ENCODE results near the gene LPP. TPM values are rescaled to one million over a fixed set of nuclear protein-coding genes. Genes with fewer than 3 reads are reported as not detected.

LPP gene
- total RNA-seq, 4 donors from 2014 or later = 183 to 293 (median 242) TPM

DNA sequence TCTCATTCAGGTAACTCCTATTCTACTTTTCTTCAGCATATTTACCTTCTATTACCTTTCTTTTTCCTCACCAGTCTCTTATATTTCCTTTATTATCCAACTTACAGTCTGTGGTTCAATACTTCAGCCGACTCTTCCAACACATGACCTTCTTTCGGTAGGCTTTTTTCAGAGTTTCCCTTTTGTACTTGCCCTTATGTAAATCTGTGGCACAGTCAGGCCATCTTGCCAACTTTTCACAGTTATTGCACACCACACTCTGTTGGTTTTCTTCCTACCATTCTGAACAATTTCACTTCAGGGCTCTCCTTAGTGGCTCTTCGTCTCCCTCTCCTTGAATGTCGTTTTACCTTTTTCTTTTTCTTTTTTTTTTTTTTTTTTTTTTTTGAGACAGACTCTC lies 427.8 kb downstream of the LPP start:
- no peak overlapping the region for H3K4me3 ChIP-seq
- H3K4me1 ChIP-seq = peaks cover 0 to 75% (median 30%) of the 10 kb centered on the region in 4 donors
- H3K9me3 ChIP-seq = no peaks in the 10 kb centered on the region
- no peaks in the 10 kb centered on the region for H3K36me3 ChIP-seq
- DNase-seq (ENCODE audit: low spot score in 2 of 2) = no peak
- TF ChIP-seq, protein P1, sequence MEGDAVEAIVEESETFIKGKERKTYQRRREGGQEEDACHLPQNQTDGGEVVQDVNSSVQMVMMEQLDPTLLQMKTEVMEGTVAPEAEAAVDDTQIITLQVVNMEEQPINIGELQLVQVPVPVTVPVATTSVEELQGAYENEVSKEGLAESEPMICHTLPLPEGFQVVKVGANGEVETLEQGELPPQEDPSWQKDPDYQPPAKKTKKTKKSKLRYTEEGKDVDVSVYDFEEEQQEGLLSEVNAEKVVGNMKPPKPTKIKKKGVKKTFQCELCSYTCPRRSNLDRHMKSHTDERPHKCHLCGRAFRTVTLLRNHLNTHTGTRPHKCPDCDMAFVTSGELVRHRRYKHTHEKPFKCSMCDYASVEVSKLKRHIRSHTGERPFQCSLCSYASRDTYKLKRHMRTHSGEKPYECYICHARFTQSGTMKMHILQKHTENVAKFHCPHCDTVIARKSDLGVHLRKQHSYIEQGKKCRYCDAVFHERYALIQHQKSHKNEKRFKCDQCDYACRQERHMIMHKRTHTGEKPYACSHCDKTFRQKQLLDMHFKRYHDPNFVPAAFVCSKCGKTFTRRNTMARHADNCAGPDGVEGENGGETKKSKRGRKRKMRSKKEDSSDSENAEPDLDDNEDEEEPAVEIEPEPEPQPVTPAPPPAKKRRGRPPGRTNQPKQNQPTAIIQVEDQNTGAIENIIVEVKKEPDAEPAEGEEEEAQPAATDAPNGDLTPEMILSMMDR (IDR thresholded peaks at IDR 0.05) = no peak
- no peak for TF ChIP-seq EP300 (IDR thresholded peaks at IDR 0.05)
- TF ChIP-seq POLR2A (IDR thresholded peaks at IDR 0.05) = no peak
- no peak overlapping the region for H3K27ac ChIP-seq
- WGBS, 2 donors = 64 to 77% methylated on average over 4 of the region's 4 CpGs
- no peaks in the 10 kb centered on the region for H3K27me3 ChIP-seq

DNA sequence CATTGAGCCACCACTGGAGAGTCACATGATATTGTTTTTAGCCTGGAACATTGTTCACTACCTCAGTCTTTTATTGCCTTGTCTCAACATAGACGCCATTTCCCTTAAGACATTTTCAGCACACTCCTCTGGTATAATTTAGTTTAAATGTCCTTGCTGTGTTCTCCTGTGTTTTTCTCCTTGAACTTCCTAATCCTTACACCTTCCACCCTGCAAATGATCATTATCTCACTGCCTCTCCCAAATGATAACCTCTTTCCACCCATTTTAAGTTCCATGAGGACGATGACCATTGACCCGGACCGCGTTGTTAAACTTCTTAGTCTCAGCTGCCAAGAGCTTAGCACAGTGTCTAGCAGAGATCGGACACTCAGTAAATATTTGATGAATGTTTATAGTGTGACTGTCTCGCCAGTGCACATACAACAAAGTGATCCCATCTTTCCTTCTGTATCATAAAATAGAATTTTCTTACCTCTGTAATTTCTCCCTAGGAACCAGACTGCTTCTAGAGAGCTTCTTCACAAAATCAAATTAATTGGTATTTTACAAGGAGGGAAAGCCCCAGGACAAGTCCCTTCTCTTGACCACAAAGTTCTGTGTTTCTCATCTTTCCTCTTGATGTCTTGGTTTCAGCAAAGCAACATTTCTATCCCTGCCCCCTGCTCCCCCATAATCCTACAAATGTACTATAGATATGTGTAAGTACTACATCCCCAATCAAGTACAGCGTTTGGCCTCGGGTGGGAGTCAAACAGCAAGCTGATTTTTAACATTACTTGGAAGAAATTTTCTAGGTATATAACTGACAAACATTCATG lies 429.6 kb downstream of the LPP start:
- TF ChIP-seq, protein P1 (IDR thresholded peaks at IDR 0.05) = no peak
- no peak for TF ChIP-seq EP300 (IDR thresholded peaks at IDR 0.05)
- no peak for TF ChIP-seq POLR2A (IDR thresholded peaks at IDR 0.05)
- DNase-seq (ENCODE audit: low spot score in 2 of 2) = no peak
- Histone ChIP-seq H3K4me3 (no peak overlapping the region), H3K27ac (peak overlapping the region in 2 of 4 donors; percentile 37 to 51), H3K9me3 (no peaks in the 10 kb centered on the region), H3K4me1 (peaks cover 0 to 63% (median 30%) of the 10 kb centered on the region in 4 donors), H3K36me3 (no peaks in the 10 kb centered on the region), H3K27me3 (no peaks in the 10 kb centered on the region)
- 67 to 80% methylated on average over 9 of the region's 9 CpGs for whole genome bisulfite sequencing, 2 donors

DNA sequence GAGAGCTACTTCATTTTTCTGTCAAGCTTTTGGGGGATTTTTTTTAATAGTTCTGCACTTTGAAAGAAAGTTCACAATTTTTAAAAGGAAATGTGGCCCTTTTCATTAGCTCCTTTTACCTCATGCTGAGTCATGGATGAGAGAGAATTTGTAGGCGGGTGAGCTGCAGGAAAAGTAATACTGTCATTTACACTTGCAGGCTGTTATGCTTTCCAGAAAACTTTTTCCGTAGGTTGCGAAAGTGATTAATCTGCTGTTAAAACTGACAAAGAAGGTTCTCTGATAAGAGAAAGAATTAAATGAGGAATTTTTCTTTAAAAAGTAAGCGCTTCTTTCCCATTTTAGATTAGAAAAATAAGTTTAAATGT lies 430.2 kb downstream of the LPP start:
- Histone ChIP-seq H3K4me1 (peaks cover 0 to 57% (median 27%) of the 10 kb centered on the region in 4 donors), H3K27me3 (no peaks in the 10 kb centered on the region), H3K27ac (peak overlapping the region in 2 of 4 donors; percentile 37 to 51), H3K9me3 (no peaks in the 10 kb centered on the region), H3K4me3 (no peak overlapping the region), H3K36me3 (no peaks in the 10 kb centered on the region)
- WGBS, 2 donors = 45 to 48% methylated on average over 4 of the region's 4 CpGs
- no peak for DNase-seq (ENCODE audit: low spot score in 2 of 2)
- TF ChIP-seq, protein P1 (IDR thresholded peaks at IDR 0.05) = no peak
- TF ChIP-seq EP300 (IDR thresholded peaks at IDR 0.05) = peak in 1 of 2 donors; percentile 30
- TF ChIP-seq POLR2A (IDR thresholded peaks at IDR 0.05) = no peak

DNA sequence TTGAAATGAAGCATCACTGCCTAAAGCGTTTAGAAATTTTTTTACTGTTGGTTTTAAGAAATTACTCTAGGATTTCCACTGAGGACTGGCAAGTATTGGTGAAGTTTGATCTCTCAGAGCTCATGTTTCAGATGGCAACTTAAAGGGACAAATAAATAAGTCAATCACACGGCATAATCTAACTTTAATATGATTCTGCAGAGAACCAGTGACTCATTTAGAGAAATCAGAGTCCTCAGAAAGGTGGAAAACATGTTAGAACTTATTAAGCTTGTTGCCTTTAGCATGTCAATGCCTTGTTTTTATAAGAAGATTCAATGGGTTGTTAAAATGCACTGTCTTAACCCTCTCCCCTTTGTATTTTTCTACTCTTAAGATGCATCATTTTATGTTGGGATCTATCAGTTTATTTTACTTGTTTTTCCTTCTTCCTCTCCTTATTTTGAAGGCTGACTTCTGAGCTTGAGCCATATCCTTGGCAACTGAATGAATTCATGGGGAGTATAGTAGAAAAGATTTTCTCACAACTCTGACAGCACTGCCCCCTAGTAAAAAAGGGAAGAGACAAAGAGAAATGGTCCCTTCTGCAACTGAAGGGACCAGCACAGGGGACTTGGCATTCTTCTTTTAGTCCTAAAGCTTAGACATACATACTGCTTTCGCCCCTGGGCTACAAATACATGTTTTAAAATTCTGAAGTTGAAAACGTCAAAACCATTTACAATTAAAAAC lies 431.2 kb downstream of the LPP start:
- TF ChIP-seq, protein P1 (IDR thresholded peaks at IDR 0.05) = no peak
- TF ChIP-seq POLR2A (IDR thresholded peaks at IDR 0.05) (no peak), EP300 (IDR thresholded peaks at IDR 0.05) (no peak)
- H3K4me1 ChIP-seq = peaks cover 0 to 49% (median 27%) of the 10 kb centered on the region in 4 donors
- H3K36me3 ChIP-seq = no peaks in the 10 kb centered on the region
- H3K9me3 ChIP-seq = no peaks in the 10 kb centered on the region
- WGBS, 2 donors = 48 to 68% methylated on average over 4 of the region's 4 CpGs
- H3K4me3 ChIP-seq = no peak overlapping the region
- no peaks in the 10 kb centered on the region for H3K27me3 ChIP-seq
- H3K27ac ChIP-seq = peak overlapping the region in 2 of 4 donors; percentile 37 to 51
- no peak for DNase-seq (ENCODE audit: low spot score in 2 of 2)

DNA sequence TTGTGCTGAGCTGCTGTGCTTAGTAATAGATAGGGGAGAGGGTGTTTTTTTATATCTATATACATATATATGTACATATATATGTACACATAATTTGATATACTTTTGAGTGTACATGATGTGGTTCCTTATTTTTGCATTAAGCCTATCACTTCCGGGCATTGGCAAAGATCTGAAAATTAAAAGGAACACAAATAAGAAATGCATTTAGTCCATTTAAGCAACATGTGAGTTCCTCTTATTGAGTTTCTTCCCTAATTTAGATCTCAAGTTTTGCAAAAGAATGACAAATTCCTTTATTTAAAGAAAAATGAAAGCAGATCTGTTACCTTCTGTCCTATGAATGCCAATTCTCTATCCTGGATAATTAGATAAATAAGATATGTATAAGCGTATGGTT lies 435.1 kb downstream of the LPP start:
- 76 to 91% methylated on average over 2 of the region's 2 CpGs for WGBS, 2 donors
- no peaks in the 10 kb centered on the region for H3K9me3 ChIP-seq
- no peak overlapping the region for H3K27ac ChIP-seq
- TF ChIP-seq, protein P1 (IDR thresholded peaks at IDR 0.05) = no peak
- TF ChIP-seq EP300 (IDR thresholded peaks at IDR 0.05) = peak in 1 of 2 donors; percentile 37
- peaks cover 0 to 36% (median 18%) of the 10 kb centered on the region in 4 donors for H3K4me1 ChIP-seq
- no peak for DNase-seq (ENCODE audit: low spot score in 2 of 2)
- no peaks in the 10 kb centered on the region for H3K36me3 ChIP-seq
- H3K4me3 ChIP-seq = no peak overlapping the region
- H3K27me3 ChIP-seq = no peaks in the 10 kb centered on the region

Data from tibial nerve (tissue), 4 donors.